ENCODE data around the gene SSBP2.
A peak's percentile ranks its signal among the peaks of the same experiment; 100 is the strongest.
"Not testable (repeated sequence)": the region's sequence is repeated elsewhere in the genome, so short reads cannot be mapped to it uniquely, and the experiment has no call there.

SSBP2 gene

DNA sequence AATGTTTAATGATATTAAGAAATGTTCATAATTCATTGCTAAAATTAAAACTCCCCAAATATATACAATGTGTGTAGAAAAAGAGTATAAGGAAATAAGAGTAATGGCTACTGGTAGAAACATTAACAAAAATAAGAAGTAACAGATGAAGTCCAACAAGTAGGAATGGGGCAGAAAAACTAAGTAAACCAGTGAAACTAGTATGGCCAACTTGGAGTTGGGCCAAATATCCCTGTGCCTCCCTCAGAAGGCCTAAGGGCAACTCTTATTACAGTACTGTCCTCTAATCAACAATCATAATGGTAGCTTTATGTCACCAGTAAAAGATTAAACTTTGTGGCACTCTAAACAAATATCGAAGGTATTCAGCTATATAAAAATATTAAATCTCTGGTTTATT, 93.5 kb downstream of the SSBP2 start:
- peak; percentile 25 for DNase-seq (ENCODE audit: low spot score)

DNA sequence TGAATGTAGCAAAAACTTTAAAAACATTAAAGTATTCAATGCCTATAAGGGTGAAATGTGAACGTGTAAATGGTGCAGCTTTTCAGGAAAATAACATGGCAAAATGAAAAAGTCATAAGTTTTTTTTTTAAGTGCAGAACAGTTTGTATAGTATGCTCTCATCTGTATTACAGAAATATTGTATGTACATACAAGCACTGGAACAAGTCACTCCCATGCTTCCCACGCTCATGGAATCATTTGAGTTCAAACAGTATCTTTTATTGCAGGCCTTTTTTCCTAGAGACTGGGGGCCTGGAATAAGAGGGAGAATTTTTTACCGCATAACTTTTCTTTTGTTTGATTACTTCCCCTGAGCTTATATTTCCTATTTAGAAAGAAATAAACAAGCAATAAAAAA, 94.1 kb downstream of the SSBP2 start:
- DNase-seq (ENCODE audit: low spot score) = no peak

DNA sequence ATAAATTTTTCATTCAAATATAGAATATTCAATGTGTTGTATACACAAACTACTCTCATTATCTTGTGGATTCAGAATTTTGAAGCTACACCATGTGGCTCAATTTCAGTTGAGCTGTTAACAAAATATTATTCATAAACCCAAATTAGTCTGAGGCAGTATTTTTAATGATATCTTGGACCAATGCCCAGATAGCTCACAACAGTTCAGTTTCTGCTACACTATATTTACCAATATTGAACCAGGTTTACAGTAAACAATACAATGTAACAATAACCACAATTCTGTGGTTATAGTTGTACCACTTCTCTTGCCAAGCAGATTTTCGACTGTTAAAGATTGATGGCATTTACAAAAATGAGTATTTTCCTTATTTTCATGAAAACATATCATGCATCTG, 99.9 kb downstream of the SSBP2 start:
- peak; percentile 25 for DNase-seq (ENCODE audit: low spot score)

DNA sequence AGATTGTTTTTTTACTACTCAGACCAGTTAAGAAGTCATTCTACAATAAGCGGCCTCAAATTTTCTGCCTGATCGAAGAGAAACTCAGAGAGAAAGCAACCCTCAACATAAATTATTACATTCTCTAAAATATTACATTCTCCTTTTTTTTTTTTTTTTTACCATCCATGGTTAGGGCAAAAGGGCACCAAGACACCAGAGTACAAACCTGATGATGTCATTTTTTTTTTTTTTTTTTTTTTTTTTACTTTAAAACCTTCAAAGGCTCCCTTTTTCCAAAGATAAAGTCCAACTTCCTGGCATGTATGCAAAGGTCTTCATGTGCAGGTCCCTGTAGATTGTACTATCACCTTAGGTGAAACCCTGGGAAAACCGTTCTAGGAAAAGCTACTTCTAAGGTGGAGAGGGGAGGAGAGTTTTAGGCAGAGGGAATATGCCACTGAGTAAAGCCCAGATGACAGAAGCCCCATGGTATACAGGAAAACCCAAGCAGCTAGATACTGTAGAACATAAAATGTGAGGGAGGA, 104.4 kb downstream of the SSBP2 start:
- DNase-seq (ENCODE audit: low spot score) = no peak

- DNase-seq (ENCODE audit: low spot score) = no peak
Observed at GRCh38 chr5:81642210-81642609, 108.7 kb downstream of the SSBP2 start.

GRCh38 chr5:81639556-81639955, 111.3 kb downstream of the SSBP2 start:
- no peak for DNase-seq (ENCODE audit: low spot score)

GRCh38 chr5:81638471-81638870, 112.4 kb downstream of the SSBP2 start:
- no peak for DNase-seq (ENCODE audit: low spot score)

- no peak for DNase-seq (ENCODE audit: low spot score)
Observed at GRCh38 chr5:81633891-81634290, 117.0 kb downstream of the SSBP2 start.

DNA sequence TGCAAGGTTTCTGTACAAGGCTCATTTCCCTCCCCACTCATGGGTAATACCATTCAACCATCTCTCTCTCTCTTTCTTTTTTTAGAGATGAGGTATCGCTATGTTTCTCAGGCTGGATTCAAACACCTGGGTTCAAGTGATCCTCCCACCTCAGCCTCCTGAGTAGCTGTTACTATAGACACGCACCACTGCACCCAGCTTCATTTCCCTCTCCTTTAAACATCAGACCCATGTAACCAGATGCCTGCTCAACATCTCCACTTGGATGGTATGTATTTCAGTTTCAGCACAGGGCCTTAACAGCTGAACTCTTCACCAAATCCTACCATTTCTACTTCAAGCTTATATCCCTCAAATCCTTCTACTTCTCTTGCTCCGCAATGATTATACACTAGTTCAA, 117.4 kb downstream of the SSBP2 start:
- DNase-seq (ENCODE audit: low spot score) = no peak

GRCh38 chr5:81632679-81633078, 118.2 kb downstream of the SSBP2 start:
- DNase-seq (ENCODE audit: low spot score) = no peak

- DNase-seq (ENCODE audit: low spot score) = no peak
Observed at GRCh38 chr5:81631621-81632020, 119.3 kb downstream of the SSBP2 start.

GRCh38 chr5:81631124-81631523, 119.8 kb downstream of the SSBP2 start:
- DNase-seq (ENCODE audit: low spot score) = no peak

- DNase-seq (ENCODE audit: low spot score) = no peak
Observed at GRCh38 chr5:81630684-81631083, 120.2 kb downstream of the SSBP2 start.

- DNase-seq (ENCODE audit: low spot score) = no peak
Observed at GRCh38 chr5:81629986-81630385, 120.9 kb downstream of the SSBP2 start.

GRCh38 chr5:81628061-81628460, 122.8 kb downstream of the SSBP2 start:
- DNase-seq (ENCODE audit: low spot score) = not testable (repeated sequence)

DNA sequence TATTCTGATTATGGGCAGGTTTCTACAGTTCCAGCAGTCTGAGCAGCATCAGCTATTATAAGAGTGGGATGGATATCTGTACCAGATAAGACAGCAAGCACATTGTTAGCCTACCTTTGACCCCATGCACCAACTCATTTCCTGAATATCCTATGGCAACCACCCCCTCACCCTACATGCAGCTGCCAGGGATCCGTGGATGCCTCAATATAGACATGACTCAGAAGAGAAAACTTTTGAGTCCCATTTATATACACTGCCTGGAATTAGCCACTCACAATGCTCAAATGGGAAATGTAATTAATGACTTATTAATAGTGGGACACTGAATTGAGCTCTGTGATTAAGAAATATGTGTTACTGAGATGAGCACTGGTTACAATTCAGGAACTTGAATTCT, 124.4 kb downstream of the SSBP2 start:
- no peak for DNase-seq (ENCODE audit: low spot score)

DNA sequence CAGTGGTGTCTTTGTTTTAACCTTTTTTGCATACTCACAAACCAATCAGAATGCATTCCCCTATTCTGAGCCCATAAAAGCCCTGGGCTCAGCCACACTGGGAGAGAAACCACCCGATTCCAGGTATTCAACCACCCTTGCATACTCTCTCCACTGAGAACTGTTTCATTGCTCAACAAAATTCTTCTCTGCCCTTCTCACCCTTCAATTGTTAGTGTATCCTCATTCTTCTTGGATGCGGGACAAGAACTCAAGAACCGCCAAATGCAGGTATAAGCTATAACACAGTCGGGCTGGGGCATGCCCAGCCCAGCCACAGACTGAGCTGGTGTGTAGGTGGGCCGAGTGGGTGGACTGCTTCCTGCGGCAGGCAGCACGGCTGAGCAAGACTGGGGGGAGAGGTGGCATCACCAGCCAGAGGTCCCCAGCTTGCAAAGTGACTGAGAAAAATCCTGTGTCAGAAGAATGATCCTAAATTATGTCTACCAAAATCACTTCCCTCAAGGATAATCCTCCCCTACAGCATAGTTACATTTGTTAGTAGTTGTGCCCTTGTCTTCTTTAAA, 141.0 kb downstream of the SSBP2 start:
- DNase-seq (ENCODE audit: low spot score) = no peak

DNA sequence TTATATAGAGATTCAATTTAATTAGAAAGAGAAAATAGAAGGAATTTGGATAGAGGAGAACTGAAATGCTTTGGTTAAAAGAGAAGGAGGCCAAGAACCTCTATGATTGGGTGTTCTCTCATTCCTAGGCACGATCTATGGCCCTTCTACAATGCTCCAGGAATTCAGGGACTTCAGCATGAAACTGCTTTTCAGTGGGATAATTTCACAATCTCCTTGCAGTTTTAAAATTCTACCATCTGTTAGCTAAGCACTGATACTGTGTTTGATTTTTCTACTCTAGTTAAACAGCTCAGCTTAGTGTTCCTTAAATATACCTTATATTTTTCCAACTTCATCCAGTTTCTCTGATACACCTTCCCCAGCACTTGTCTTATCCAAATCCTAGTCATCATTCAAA, 141.9 kb downstream of the SSBP2 start:
- DNase-seq (ENCODE audit: low spot score) = no peak

DNA sequence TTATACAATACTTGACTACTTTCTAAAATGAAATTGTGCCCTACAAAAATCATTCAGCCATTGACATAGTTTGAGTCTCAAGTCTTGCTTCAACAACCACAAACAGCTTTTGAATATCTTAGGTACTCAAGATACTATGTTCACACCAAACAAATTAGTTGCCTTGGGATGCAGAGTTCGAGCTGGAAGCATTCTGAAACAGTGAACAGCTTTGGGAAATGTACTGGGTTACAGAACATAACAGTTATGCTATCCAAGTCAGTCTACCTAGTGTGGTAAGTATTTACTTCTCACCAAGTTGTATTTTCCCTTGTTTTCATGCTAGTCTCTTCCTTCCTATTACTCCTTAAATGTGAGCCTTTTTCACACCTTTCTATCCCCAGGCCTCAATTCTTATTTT, 143.2 kb downstream of the SSBP2 start:
- DNase-seq (ENCODE audit: low spot score) = no peak

DNA sequence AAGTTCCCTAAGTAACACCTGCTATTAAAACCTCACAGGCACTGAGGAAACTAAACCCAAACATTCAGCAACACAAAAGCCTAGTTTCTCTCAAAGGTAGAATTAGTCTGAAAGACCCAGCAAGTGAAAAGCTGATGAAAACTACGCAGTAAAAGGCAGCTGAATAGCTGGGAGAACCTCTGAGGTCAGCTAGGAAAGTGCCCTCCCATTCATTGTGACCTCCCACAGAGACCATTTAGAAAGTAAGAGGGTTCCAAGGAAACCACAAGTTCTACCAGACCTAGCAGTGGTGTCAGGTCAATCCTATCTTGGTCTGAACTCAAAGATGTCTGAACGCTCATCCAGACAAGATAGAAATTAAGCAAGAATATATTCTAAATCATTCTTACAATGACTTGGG, 144.7 kb downstream of the SSBP2 start:
- DNase-seq (ENCODE audit: low spot score) = no peak

DNA sequence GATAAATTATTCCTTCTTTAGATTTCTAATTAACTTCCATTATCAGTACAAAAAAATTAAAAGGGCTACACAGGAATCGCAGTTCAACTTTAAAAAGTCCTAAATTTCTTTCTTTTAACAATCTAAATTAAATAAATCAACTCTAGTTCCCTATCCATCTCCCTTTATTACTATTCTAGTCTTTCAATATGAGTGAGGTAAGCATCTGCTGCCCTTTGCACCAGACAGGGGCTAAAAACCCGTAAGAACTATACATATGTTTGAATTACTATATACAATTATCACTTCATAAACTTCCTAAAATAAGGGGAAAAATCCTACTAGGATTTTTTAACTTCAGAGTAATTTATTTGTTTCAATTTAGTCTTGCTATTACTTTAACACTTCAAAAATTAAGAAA, 145.6 kb downstream of the SSBP2 start:
- no peak for DNase-seq (ENCODE audit: low spot score)

GRCh38 chr5:81604193-81604592, 146.7 kb downstream of the SSBP2 start:
- DNase-seq (ENCODE audit: low spot score) = no peak

DNA sequence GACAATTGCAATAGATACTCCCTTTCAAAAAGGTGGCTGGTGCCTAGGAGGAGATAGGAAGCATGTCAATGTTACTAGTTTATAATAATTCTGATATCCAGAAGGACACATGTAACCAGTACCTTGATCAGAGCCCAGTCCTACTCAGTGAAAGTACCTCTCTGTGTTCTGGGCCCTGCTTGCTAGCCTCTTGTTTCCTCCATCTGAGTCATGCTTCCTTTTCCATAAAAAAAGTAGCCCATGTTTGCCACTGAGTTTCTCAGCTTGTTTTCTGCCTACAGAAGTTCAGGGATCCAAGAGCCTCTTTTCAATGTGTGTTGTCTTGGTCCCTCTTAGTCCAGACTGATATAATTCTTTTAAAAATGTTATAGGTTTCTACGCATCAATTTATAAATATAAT, 149.0 kb downstream of the SSBP2 start:
- no peak for DNase-seq (ENCODE audit: low spot score)

DNA sequence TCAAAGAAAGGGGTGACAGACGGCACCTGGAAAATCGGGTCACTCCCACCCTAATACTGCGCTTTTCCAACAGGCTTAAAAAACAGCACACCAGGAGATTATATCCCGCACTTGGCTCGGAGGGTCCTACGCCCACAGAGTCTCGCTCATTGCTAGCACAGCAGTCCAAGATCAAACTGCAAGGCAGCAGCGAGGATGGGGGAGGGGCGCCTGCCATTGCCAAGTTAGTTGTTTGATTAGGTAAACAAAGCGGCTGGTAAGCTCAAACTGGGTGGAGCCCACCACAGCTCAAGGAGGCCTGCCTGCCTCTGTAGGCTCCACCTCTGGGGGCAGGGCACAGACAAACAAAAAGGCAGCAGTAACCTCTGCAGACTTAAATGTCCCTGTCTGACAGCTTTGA, 158.8 kb downstream of the SSBP2 start:
- DNase-seq (ENCODE audit: low spot score) = not testable (repeated sequence)

Data from cerebellar cortex (tissue), 1 donor.